Omental fat pad (tissue), 4 donors: ENCODE measurements around the gene RERE. TPM values are rescaled to one million over a fixed set of nuclear protein-coding genes. Genes with fewer than 3 reads are reported as not detected.

Experiments
- ATAC-seq: fragments of 150-250 bp; one replicate; pipeline ENCODE4 v1.9.1; 2016; ENCODE audit warnings: mild to moderate bottlenecking, moderate library complexity; ENCODE audit not compliant: low FRiP score
- DNase-seq: peaks from one replicate; pipeline ENCODE4 v3.0.0-alpha.2; 2019; ENCODE audit warnings: low spot score
- CTCF ChIP-seq, 3 donors: fragments of 450-650 bp; IDR thresholded peaks; one replicate each; pipeline ENCODE4 v1.5.1; 2016 to 2017; ENCODE audit warnings: antibody characterized with exemption in 3 of 3, mild to moderate bottlenecking in 3 of 3, moderate library complexity in 2 of 3
- total RNA-seq, 4 donors: library from RNA; depleted of rRNA; stranded (reverse); fragments of >200 nt; gene quantifications; one replicate each; pipeline ENCODE4 v1.1.0, GENCODE V29; 2016

RERE gene
- total RNA-seq, 4 donors from 2014 or later, result 46.3 to 117 (median 55.4) TPM

DNA sequence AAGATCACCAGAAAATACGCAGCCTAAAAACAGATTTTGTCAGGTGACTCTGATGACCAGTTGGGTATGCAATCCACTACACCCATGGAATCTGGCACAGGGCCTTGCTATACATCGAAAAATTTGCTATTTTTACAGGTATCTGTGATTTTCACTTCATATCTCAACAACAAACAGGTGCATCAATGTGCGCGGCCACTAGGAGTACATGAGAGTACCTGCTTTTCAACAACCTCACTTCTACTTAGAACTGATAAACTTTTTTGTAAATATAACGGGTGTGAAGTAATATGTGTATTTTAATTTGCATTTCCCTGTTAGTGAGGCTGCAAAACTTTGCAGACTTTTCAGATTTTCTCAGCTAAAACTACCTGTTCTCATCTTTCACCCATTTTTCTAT lies 418.8 kb downstream of the RERE start:
- DNase-seq (no peak), ATAC-seq (no peak)
- no peak for TF ChIP-seq CTCF (IDR thresholded peaks at IDR 0.05)

DNA sequence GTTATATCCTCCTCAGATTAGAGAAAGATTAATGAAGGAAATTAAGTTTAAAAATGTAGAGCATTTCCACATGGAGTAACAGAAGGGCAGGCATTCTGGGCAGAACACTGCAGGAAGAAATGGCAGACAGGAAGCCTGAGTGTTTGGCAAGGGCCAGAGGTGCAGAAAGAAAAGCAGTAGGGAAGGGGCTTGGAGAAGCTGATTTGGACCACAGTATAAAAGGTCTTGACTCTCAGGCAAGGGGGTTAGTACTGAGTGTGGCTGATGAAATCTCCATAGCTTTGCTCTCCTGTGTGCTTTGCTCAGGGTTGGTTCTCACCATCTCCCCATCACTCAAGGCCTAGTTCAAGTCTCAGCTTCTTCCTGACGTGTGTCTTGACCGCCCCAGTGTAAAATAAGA lies 419.4 kb downstream of the RERE start:
- ATAC-seq (no peak), DNase-seq (no peak)
- no peak for TF ChIP-seq CTCF (IDR thresholded peaks at IDR 0.05)

DNA sequence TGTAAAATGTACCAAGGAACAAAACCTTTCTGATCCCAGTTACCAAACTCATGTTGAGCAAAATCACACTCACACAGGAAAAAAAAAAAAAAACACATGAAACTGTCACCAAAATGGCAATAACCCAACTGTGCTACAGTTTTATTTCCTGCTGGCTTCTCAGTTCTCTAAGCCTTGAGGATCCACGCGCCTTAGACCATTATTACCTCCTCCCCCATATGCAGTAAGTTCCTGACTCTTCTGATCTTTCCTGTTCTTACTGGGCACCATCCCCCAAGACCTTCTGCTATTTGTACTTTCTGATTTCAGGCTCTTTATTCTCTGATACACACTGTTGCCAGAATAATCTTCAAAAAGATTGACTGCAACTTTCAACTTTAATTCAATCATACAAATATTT lies 419.9 kb downstream of the RERE start:
- no peak for TF ChIP-seq CTCF (IDR thresholded peaks at IDR 0.05)
- DNase-seq (no peak), ATAC-seq (peak; percentile 25)

DNA sequence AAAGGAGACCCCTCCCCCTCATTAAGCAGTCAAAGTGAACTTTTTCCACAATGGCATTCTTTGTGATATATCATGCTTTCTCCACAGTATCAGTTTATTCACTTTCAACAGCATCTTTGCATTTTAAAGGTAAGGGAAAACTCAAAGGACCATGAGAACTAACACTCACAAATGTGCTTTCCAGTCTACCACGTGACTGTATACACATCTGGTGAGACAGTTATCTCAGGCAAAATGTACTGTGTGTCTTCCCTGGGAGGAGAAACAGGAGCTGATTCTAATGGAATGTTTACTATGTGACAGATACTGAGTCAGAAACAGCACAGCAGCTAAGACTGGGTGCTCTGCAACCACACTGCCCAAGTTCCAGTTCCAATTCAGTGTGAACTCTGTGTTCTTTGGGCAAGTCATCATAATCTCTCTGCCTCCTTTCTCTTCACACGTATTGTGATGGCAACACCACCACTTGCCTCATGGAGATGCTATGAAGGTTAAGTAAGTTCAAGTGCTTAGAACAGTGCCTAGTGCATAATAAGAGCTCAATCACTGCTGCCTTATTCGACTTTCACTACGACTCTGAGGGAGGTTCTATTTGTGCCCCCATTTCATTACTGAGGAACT lies 420.5 kb downstream of the RERE start:
- DNase-seq, result no peak
- no peak for TF ChIP-seq CTCF (IDR thresholded peaks at IDR 0.05)
- ATAC-seq, result peak; percentile 79

DNA sequence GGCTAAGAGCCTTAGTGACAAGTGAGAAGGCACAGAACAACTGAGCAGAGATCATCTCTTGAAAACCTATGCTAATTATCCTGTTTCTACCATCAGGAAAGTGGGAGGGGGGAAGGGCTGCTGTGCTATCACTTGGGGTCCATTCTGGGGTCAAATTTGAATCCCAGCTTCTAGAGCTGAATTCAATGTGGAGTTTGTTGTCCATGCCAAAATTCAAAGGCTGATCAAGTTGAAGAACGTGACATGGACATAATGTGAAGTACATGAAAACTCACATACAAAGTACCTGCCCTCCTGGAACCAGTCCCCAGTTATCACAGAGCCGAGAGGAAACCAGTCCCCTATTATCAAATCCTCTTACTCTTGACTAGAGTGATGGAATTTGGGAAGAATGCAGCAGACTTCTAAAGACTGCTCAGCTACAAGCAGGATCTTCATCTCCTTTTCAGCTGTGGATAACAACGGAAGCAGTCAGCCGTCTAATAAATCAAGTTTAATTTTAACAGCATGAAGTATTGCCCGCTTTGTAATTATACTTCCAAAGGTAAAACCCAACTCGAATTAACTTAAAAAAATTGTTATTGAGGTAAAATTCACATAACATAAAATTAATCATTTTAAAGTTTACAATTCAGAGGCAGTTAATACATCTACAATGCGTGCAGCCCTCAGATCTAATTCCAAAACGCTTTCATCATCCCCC lies 421.2 kb downstream of the RERE start:
- no peak for TF ChIP-seq CTCF (IDR thresholded peaks at IDR 0.05)
- ATAC-seq (no peak), DNase-seq (no peak)

DNA sequence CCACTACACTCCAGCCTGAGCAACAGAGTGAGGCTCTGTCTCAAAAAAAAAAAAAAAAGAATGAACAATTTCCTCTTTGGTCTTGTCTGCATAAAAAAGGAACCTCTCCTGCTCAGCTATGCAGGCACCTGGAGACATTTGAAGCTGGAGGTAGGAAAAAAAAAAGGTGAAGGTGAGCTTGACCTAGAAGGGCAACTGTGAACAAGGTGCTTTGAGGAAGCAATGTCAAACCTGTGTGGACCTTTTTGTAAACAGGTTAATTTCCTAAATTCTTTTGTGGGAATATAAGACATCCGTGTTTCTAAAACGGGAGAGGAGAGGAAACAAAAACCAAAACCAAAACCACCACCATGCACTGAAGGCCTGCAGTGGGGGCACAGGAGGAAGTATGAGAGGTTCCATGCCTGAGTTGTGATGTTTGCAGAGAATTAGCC lies 422.0 kb downstream of the RERE start:
- TF ChIP-seq CTCF (IDR thresholded peaks at IDR 0.05), result no peak
- ATAC-seq (no peak), DNase-seq (no peak)
